GM12892 (cell line): ENCODE measurements around the gene BRS3.

Experiments used
- POLR2A ChIP-seq: IDR thresholded peaks from 2 replicates; pipeline ENCODE4 v1.6.1; 2011; ENCODE audit warnings: low read depth, low read length, control low read depth
- POLR2AphosphoS5 ChIP-seq: IDR thresholded peaks from 2 replicates; pipeline ENCODE4 v1.6.1; 2011; ENCODE audit warnings: low read depth, low read length, control low read depth
- TAF1 ChIP-seq: IDR thresholded peaks from 2 replicates; pipeline ENCODE4 v1.6.1; 2011; ENCODE audit warnings: low read depth, mild to moderate bottlenecking, control low read depth, low read length, borderline replicate concordance

GRCh38 chrX:136538811-136539210, 51.1 kb downstream of the BRS3 start:
- no peak for TF ChIP-seq POLR2AphosphoS5
- no peak for TF ChIP-seq POLR2A
- no peak for TF ChIP-seq TAF1
